H1 (cell line): ENCODE measurements around the gene ADGRV1. TPM values are rescaled to one million over a fixed set of nuclear protein-coding genes. Genes with fewer than 3 reads are reported as not detected.

ENCODE experiments used
- CTCF ChIA-PET: fragments of 300-600 bp; sonication (Branson Sonifier 250); formaldehyde crosslinking; loops from one replicate; lab custom pipeline; 2021; ENCODE audit not compliant: partially characterized antibody; lab: Charles Lee
- POLR2A ChIA-PET: fragments of 300-600 bp; sonication (Branson Sonifier 250); formaldehyde crosslinking; loops from one replicate; lab custom pipeline; 2021; ENCODE audit warnings: inconsistent platforms; ENCODE audit not compliant: partially characterized antibody; lab: Charles Lee
- DNase-seq, 2 experiments: peaks; one replicate each; pipeline versions ENCODE4 v3.0.0 to v3.0.0-alpha.2; 2010 to 2022; ENCODE audit warnings: low spot score in 2 of 2, low read depth in 1 of 2, mixed read lengths in 1 of 2
- FAIRE-seq: peaks from 2 replicates; lab custom pipeline; 2011; peaks lifted over from hg19 to GRCh38; lab: Jason Lieb, UNC
- H2AFZ ChIP-seq: 2 replicates; pipeline ENCODE4 v1.8.1; 2012; ENCODE audit warnings: low read length, inconsistent platforms
- H2AK5ac ChIP-seq: 2 replicates; pipeline ENCODE4 v1.6.1; 2013; ENCODE audit warnings: low read depth, low read length
- H2BK120ac ChIP-seq: replicated peaks from 2 replicates; pipeline ENCODE3; 2013; ENCODE audit warnings: low read depth, low read length, inconsistent platforms
- H2BK12ac ChIP-seq: 2 replicates; pipeline ENCODE4 v1.6.1; 2013; ENCODE audit warnings: low read depth, low read length
- H2BK15ac ChIP-seq: 2 replicates; pipeline ENCODE4 v1.6.1; 2013; ENCODE audit warnings: low read length
- H2BK20ac ChIP-seq: 2 replicates; pipeline ENCODE4 v1.6.1; 2013; ENCODE audit warnings: low read length
- H2BK5ac ChIP-seq: 2 replicates; pipeline ENCODE4 v1.6.1; 2013; ENCODE audit warnings: low read depth, low read length
- H3K14ac ChIP-seq: 2 replicates; pipeline ENCODE4 v1.6.1; 2013; ENCODE audit warnings: inconsistent platforms; ENCODE audit not compliant: insufficient read length
- H3K18ac ChIP-seq: 2 replicates; pipeline ENCODE4 v1.6.1; 2013; ENCODE audit warnings: low read length; ENCODE audit errors: extremely low read depth
- H3K23ac ChIP-seq: 2 replicates; pipeline ENCODE4 v1.6.1; 2013; ENCODE audit warnings: inconsistent platforms; ENCODE audit not compliant: insufficient read length
- H3K23me2 ChIP-seq: 2 replicates; pipeline ENCODE4 v1.6.1; 2013; ENCODE audit warnings: low read depth, low read length
- H3K27ac ChIP-seq: 2 replicates; pipeline ENCODE4 v1.6.1; 2011; ENCODE audit warnings: low read depth, low read length, inconsistent platforms
- H3K27me3 ChIP-seq, 4 experiments: replicated peaks in 1 of 4; 1 replicate in 1 of 4; 2 replicates in 3 of 4; pipeline versions ENCODE4 v1.6.1 to v1.8.1; 2011 to 2013; ENCODE audit warnings: low read length in 3 of 4, mild to moderate bottlenecking in 3 of 4, inconsistent platforms in 2 of 4, mixed read lengths in 2 of 4, moderate library complexity in 1 of 4; ENCODE audit not compliant: control insufficient read depth in 3 of 4, insufficient read depth in 3 of 4; ENCODE audit errors: extremely low read depth in 1 of 4
- H3K36me3 ChIP-seq, 4 experiments: 2 replicates each; pipeline versions ENCODE4 v1.6.1 to v1.8.1; 2011 to 2013; ENCODE audit warnings: mild to moderate bottlenecking in 4 of 4, low read length in 3 of 4, moderate library complexity in 2 of 4, control low read depth in 1 of 4, inconsistent platforms in 1 of 4; ENCODE audit not compliant: insufficient read depth in 4 of 4, control insufficient read depth in 2 of 4
- H3K4ac ChIP-seq: replicated peaks from 2 replicates; pipeline ENCODE3; 2013; ENCODE audit warnings: low read length, low read depth, mixed read lengths, inconsistent platforms; ENCODE audit not compliant: insufficient read length
- H3K4me1 ChIP-seq, 4 experiments: replicated peaks in 1 of 4; 1 replicate in 1 of 4; 2 replicates in 3 of 4; pipeline versions ENCODE4 v1.6.1 to v1.8.1; 2011 to 2013; ENCODE audit warnings: low read length in 3 of 4, inconsistent platforms in 2 of 4, mixed read lengths in 1 of 4; ENCODE audit not compliant: insufficient read depth in 4 of 4, control insufficient read depth in 3 of 4
- H3K4me2 ChIP-seq, 2 experiments: 2 replicates each; pipeline versions ENCODE4 v1.6.1 to v1.8.1; 2011 to 2013; ENCODE audit warnings: low read depth in 2 of 2, low read length in 2 of 2, control low read depth in 1 of 2, inconsistent platforms in 1 of 2, mild to moderate bottlenecking in 1 of 2; ENCODE audit not compliant: insufficient read depth in 1 of 2
- H3K4me3 ChIP-seq, 4 experiments: fragments of 200-600, 300-600 bp in 1 of 4; sonication (generic), shearing (Covaris generic), sonication (Bioruptor Twin) in 1 of 4; 2 replicates each; pipeline versions ENCODE4 v1.5.1 to v1.8.1; 2011 to 2016; ENCODE audit warnings: low read length in 4 of 4, low read depth in 3 of 4, control low read depth in 2 of 4, inconsistent platforms in 2 of 4, mild to moderate bottlenecking in 2 of 4, mixed read lengths in 1 of 4, moderate library complexity in 1 of 4; ENCODE audit not compliant: insufficient read depth in 2 of 4; ENCODE audit errors: extremely low read depth in 1 of 4
- H3K56ac ChIP-seq: replicated peaks from 2 replicates; pipeline ENCODE3; 2013; ENCODE audit warnings: low read depth, mild to moderate bottlenecking, mixed read lengths, low read length, inconsistent platforms; ENCODE audit not compliant: insufficient read length
- H3K79me1 ChIP-seq: 2 replicates; pipeline ENCODE4 v1.6.1; 2013; ENCODE audit warnings: low read depth, low read length, control low read depth
- H3K79me2 ChIP-seq, 2 experiments: 2 replicates each; pipeline versions ENCODE4 v1.6.1 to v1.8.1; 2012 to 2013; ENCODE audit warnings: low read length in 2 of 2, mild to moderate bottlenecking in 2 of 2, inconsistent platforms in 1 of 2; ENCODE audit not compliant: insufficient read depth in 2 of 2, control insufficient read depth in 1 of 2
- H3K9ac ChIP-seq, 4 experiments: replicated peaks in 1 of 4; 1 replicate in 1 of 4; 2 replicates in 3 of 4; pipeline versions ENCODE4 v1.6.1 to v1.8.1; 2011 to 2013; ENCODE audit warnings: low read depth in 3 of 4, low read length in 3 of 4, control low read depth in 2 of 4, mild to moderate bottlenecking in 2 of 4, moderate library complexity in 2 of 4, inconsistent platforms in 1 of 4; ENCODE audit errors: extremely low read depth in 1 of 4
- H3K9me3 ChIP-seq, 2 experiments: 2 replicates each; pipeline versions ENCODE4 v1.6.1 to v1.8.1; 2012 to 2013; ENCODE audit warnings: mild to moderate bottlenecking in 2 of 2, moderate library complexity in 2 of 2, control low read depth in 1 of 2, inconsistent platforms in 1 of 2, low read depth in 1 of 2, low read length in 1 of 2, mixed read lengths in 1 of 2; ENCODE audit not compliant: insufficient read depth in 2 of 2
- H4K20me1 ChIP-seq, 2 experiments: replicated peaks in 1 of 2; 2 replicates each; pipeline versions ENCODE3 to v1.8.1; 2011 to 2013; ENCODE audit warnings: inconsistent platforms in 2 of 2, low read length in 2 of 2, mild to moderate bottlenecking in 1 of 2; ENCODE audit not compliant: insufficient read depth in 2 of 2, control insufficient read depth in 1 of 2
- H4K5ac ChIP-seq: 2 replicates; pipeline ENCODE4 v1.6.1; 2013; ENCODE audit warnings: low read length, low read depth, mixed read lengths, inconsistent platforms; ENCODE audit not compliant: insufficient read length
- H4K8ac ChIP-seq: 2 replicates; pipeline ENCODE4 v1.8.0; 2013; ENCODE audit warnings: mild to moderate bottlenecking, moderate library complexity, low read length, inconsistent platforms; ENCODE audit not compliant: insufficient read depth; ENCODE audit errors: extremely low read depth
- H4K91ac ChIP-seq: replicated peaks from 2 replicates; pipeline ENCODE3; 2013; ENCODE audit warnings: low read length, mixed read lengths, inconsistent platforms; ENCODE audit not compliant: insufficient read length
- CBX5 ChIP-seq: fragments of 300-800, 300-1000 bp; sonication (generic); IDR thresholded peaks from 2 replicates; pipeline ENCODE4 v1.7.1; 2016; ENCODE audit warnings: antibody characterized with exemption, low read length, low read depth
- FOSL1 ChIP-seq: IDR thresholded peaks from 2 replicates; pipeline ENCODE4 v1.6.1; 2011; ENCODE audit warnings: mild to moderate bottlenecking, low read depth, low read length, moderate library complexity; ENCODE audit not compliant: insufficient read depth
- WGBS, 2 experiments: shearing (Covaris generic) in 1 of 2; methylation state at CpG; one replicate each; pipeline versions ENCODE4 v1.1.6 to v1.1.7; 2013 to 2015; ENCODE audit warnings: low lambda C conversion rate in 2 of 2, mixed read lengths in 2 of 2, inconsistent platforms in 1 of 2, low coverage in 1 of 2, missing lambda C conversion rate in 1 of 2; ENCODE audit not compliant: insufficient replicate concordance in 2 of 2, insufficient coverage in 1 of 2, insufficient read length in 1 of 2; ENCODE audit errors: extremely low coverage in 1 of 2, missing lambda C conversion rate in 1 of 2; 5-methylcytosine and 5-hydroxymethylcytosine counted together
- polyA plus RNA-seq, 7 experiments: library from polyadenylated mRNA; depleted of rRNA in 3 of 7; stranded (reverse) in 5 of 7; unstranded in 2 of 7; fragments of >200 nt in 5 of 7; fragments of 200-250 nt in 2 of 7; gene quantifications; 1 replicate in 5 of 7; 2 replicates in 1 of 7; 4 replicates in 1 of 7; pipeline versions ENCODE4 v1.2.1 to v1.2.3, GENCODE V29; 2011 to 2013; ENCODE audit warnings: missing spikeins in 2 of 7, mixed read lengths in 2 of 7
- total RNA-seq: library from RNA; stranded (reverse); fragmentation: NEBNext Ultra II Directional; extraction: Animal tissue kit (Norgen Biotek cat#: 25700); gene quantifications from 2 replicates; pipeline ENCODE4 v1.2.1, GENCODE V29; 2021
- TF ChIP-seq, protein P1 (sequence below): IDR thresholded peaks from 2 replicates; pipeline ENCODE4 v1.6.1; 2012; ENCODE audit warnings: inconsistent platforms

The ADGRV1 gene
- total and polyA plus RNA-seq, 2 of the 8 experiments (the other 6 are each of a cell fraction or from before 2014, with no cell fraction given), result 53.1 to 62.2 TPM

DNA sequence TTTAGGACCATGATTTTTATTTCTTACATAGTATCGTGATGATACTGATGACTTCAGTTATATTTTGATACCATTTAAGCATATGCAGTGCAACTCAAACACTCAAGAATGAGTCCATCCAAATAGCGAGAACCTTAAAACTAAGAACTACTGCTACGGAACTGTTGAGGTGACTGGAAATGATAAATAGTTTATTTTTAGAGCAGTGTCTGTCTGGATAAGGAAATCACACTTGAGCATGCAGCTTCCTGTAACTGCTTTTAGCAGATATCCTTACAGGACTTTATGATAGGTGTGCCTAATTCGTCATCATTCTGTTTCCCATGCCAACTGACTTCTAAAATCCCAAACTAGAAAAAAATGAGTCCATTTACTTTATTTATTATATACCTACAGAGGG, 85.5 kb downstream of the ADGRV1 start:
- no peaks in the 10 kb centered on the region for H3K27me3 ChIP-seq
- H2BK12ac ChIP-seq, result no peak overlapping the region
- H4K20me1 ChIP-seq, result no peaks in the 10 kb centered on the region
- H3K4me3 ChIP-seq, result no peak overlapping the region
- TF ChIP-seq FOSL1 (no peak), CBX5 (no peak)
- TF ChIP-seq, protein P1, sequence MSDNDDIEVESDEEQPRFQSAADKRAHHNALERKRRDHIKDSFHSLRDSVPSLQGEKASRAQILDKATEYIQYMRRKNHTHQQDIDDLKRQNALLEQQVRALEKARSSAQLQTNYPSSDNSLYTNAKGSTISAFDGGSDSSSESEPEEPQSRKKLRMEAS, result no peak
- H2BK5ac ChIP-seq, result no peak overlapping the region
- WGBS, 2 experiments, result 93% methylated on average over 4 of the region's 4 CpGs; no CpG with 5 or more reads in 1 of the 2 experiments
- no peak overlapping the region for H2AK5ac ChIP-seq
- H2BK15ac ChIP-seq, result no peak overlapping the region
- no peak overlapping the region for H3K4ac ChIP-seq
- no peaks in the 10 kb centered on the region for H3K23me2 ChIP-seq
- no peak overlapping the region for H3K56ac ChIP-seq
- peaks cover 0 to 52% (median 12%) of the 10 kb centered on the region in 4 experiments for H3K36me3 ChIP-seq
- H2BK20ac ChIP-seq, result no peak overlapping the region
- no peak overlapping the region for H3K18ac ChIP-seq
- H3K79me2 ChIP-seq, result no peaks in the 10 kb centered on the region
- no peak overlapping the region for H3K9ac ChIP-seq
- H3K27ac ChIP-seq, result no peak overlapping the region
- no peak overlapping the region for H2BK120ac ChIP-seq
- no peaks in the 10 kb centered on the region for H3K9me3 ChIP-seq
- H4K91ac ChIP-seq, result no peak overlapping the region
- no peaks in the 10 kb centered on the region for H3K79me1 ChIP-seq
- ChIA-PET POLR2A (no interaction called here), CTCF (no interaction called here)
- H3K4me2 ChIP-seq, result no peak overlapping the region; a peak in 1 of 4 replicates
- peaks cover 0 to 9% (median 2%) of the 10 kb centered on the region in 4 experiments; a peak in 3 of 7 replicates for H3K4me1 ChIP-seq
- H4K5ac ChIP-seq, result no peak overlapping the region
- no peak overlapping the region for H3K14ac ChIP-seq
- DNase-seq (no peak), FAIRE-seq (no peak)
- no peak overlapping the region for H4K8ac ChIP-seq
- no peak overlapping the region for H2AFZ ChIP-seq
- H3K23ac ChIP-seq, result no peak overlapping the region
